RWPE2 (cell line): Measurements from ENCODE around the gene CNTNAP2.

Experiments
- ATAC-seq: fragments of 200-7000 bp; cut with Tn5 transposase; 3 replicates; pipeline ENCODE4 v1.9.1; 2021; ENCODE audit warnings: low read depth
- DNase-seq: peaks from one replicate; pipeline ENCODE4 v3.0.0-alpha.2; 2020; ENCODE audit warnings: low spot score
- H3K27ac ChIP-seq: fragments of 450-650 bp; 2 replicates; pipeline ENCODE4 v1.5.1; 2017; ENCODE audit warnings: mild to moderate bottlenecking; ENCODE audit not compliant: poor library complexity, severe bottlenecking
- H3K27me3 ChIP-seq: fragments of 250-450 bp; sonication (Bioruptor Pico); 2 replicates; pipeline ENCODE4 v1.5.1; 2021; ENCODE audit warnings: mild to moderate bottlenecking, moderate library complexity; ENCODE audit not compliant: insufficient read depth, poor library complexity, severe bottlenecking
- H3K36me3 ChIP-seq: fragments of 250-450 bp; sonication (Bioruptor Pico); 2 replicates; pipeline ENCODE4 v1.5.1; 2020; ENCODE audit warnings: low read depth, mild to moderate bottlenecking, moderate library complexity
- H3K4me1 ChIP-seq: fragments of 250-450 bp; sonication (Bioruptor Pico); 2 replicates; pipeline ENCODE4 v1.5.1; 2021; ENCODE audit warnings: mild to moderate bottlenecking, moderate library complexity; ENCODE audit not compliant: insufficient read depth, poor library complexity, severe bottlenecking
- H3K4me3 ChIP-seq: fragments of 250-450 bp; sonication (Bioruptor Pico); 2 replicates; pipeline ENCODE4 v1.5.1; 2021; ENCODE audit warnings: mild to moderate bottlenecking, moderate library complexity; ENCODE audit not compliant: severe bottlenecking
- H3K9me3 ChIP-seq: fragments of 250-450 bp; sonication (Bioruptor Pico); 2 replicates; pipeline ENCODE4 v1.5.1; 2021; ENCODE audit warnings: mild to moderate bottlenecking, moderate library complexity; ENCODE audit not compliant: severe bottlenecking
- CTCF ChIP-seq: fragments of 450-650 bp; IDR thresholded peaks from one replicate; pipeline ENCODE4 v1.5.1; 2017; ENCODE audit warnings: mild to moderate bottlenecking, moderate library complexity; ENCODE audit not compliant: poor library complexity, severe bottlenecking

CNTNAP2 gene

DNA sequence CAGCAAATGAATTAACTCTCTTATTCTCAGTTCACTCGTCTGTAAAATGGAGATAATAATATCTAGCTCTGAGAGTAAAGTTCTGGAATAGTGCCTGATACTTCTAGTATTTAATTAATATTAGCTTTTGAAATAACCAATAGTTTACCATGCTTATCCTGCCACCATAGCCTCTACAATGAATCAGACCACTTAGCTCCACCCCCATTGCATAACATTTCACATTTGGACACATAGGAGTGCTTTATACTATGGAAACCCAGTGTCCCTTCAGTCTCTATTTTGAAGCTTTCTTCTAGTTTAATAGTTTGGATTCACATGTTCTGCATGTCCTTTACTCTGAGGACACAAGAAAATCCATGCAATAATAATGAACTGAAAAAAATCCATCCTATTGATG lies 2046.6 kb downstream of the CNTNAP2 start:
- H3K36me3 ChIP-seq: no peaks in the 10 kb centered on the region

DNA sequence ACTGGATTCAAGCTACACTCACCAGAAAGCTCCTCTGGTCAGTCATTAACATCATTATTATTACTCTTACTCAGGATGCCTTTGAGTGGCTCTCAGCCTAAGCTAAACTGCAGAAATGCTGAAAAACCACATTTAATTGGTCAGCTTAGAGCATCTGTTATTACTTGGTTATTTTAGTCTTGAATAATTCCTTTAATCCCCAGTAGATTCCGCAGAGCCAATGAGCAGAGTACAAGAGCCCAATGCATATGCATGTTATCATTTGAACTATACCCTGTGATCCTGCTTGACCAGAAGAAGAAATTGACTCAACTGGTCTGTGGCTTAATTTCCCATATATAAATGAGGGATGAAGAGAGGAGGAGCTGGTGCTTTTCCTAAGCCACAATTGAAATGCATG lies 2056.3 kb downstream of the CNTNAP2 start:
- H3K36me3 ChIP-seq: no peaks in the 10 kb centered on the region
- TF ChIP-seq CTCF: no peak
- ATAC-seq: no peak

More for the DNA sequence above, 2046.6 kb downstream of the CNTNAP2 start:
- DNase-seq: no peak
- ATAC-seq: no peak
- H3K27ac ChIP-seq: no peak overlapping the region
- no peaks in the 10 kb centered on the region for H3K9me3 ChIP-seq
- H3K4me1 ChIP-seq: no peaks in the 10 kb centered on the region
- H3K27me3 ChIP-seq: no peaks in the 10 kb centered on the region
- no peak overlapping the region for H3K4me3 ChIP-seq
- no peak for TF ChIP-seq CTCF

DNA sequence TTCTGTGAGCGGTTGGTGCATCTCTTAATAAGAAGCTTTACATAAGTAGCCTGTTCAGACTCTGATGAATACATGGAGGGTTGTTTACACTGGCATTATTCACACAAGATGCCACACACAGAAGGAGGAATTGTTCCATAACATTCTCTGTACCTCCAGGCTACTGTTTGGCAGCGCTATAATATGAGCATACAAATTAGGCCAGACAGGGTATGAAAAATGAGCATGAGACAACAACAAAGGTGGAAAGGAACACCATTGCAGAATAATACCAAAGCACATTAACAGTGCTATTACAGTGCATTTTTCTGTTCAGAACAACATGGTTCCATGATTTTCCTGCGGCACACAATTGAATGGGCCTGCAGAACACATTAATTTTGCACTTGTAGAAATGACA lies 2056.8 kb downstream of the CNTNAP2 start:
- no peaks in the 10 kb centered on the region for H3K4me1 ChIP-seq
- H3K9me3 ChIP-seq: no peaks in the 10 kb centered on the region
- H3K36me3 ChIP-seq: no peaks in the 10 kb centered on the region
- no peak for DNase-seq
- no peak for ATAC-seq
- H3K27me3 ChIP-seq: no peaks in the 10 kb centered on the region
- H3K4me3 ChIP-seq: no peak overlapping the region
- TF ChIP-seq CTCF: no peak
- no peak overlapping the region for H3K27ac ChIP-seq

More for the DNA sequence above, 2056.3 kb downstream of the CNTNAP2 start:
- Histone ChIP-seq H3K4me1 (no peaks in the 10 kb centered on the region), H3K9me3 (no peaks in the 10 kb centered on the region), H3K27ac (no peak overlapping the region), H3K27me3 (no peaks in the 10 kb centered on the region), H3K4me3 (no peak overlapping the region)
- no peak for DNase-seq

GRCh38 chr7:148174376-148174775 lies 2057.8 kb downstream of the CNTNAP2 start:
- Histone ChIP-seq H3K36me3 (no peaks in the 10 kb centered on the region), H3K9me3 (no peaks in the 10 kb centered on the region), H3K27me3 (no peaks in the 10 kb centered on the region), H3K4me3 (no peak overlapping the region), H3K27ac (no peak overlapping the region), H3K4me1 (no peaks in the 10 kb centered on the region)
- no peak for ATAC-seq
- TF ChIP-seq CTCF: no peak
- no peak for DNase-seq

- H3K27ac ChIP-seq: no peak overlapping the region
- no peak overlapping the region for H3K4me3 ChIP-seq
- ATAC-seq (no peak), DNase-seq (no peak)
- TF ChIP-seq CTCF: no peak
- H3K36me3 ChIP-seq: no peaks in the 10 kb centered on the region
- H3K9me3 ChIP-seq: no peaks in the 10 kb centered on the region
- H3K4me1 ChIP-seq: no peaks in the 10 kb centered on the region
- no peaks in the 10 kb centered on the region for H3K27me3 ChIP-seq
Measured at GRCh38 chr7:148175512-148175911, 2058.9 kb downstream of the CNTNAP2 start.
